G401 (cell line): ENCODE data around the gene ATAD3B. TPM values are rescaled to one million over a fixed set of nuclear protein-coding genes. Genes with fewer than 3 reads are reported as not detected.

ENCODE experiments used
- DNase-seq: peaks from one replicate; pipeline ENCODE4 v3.0.0-alpha.2; 2015; ENCODE audit warnings: low spot score
- in situ Hi-C: cut with HindIII; loops from 2 replicates; pipeline ENCODE4 v1.10.0; 2016; ENCODE audit warnings: low sequenced_read_pairs, mixed read lengths
- total RNA-seq: library from RNA; depleted of rRNA; stranded (reverse); fragments of >200 nt; shearing (Covaris generic); gene quantifications from 2 replicates; pipeline ENCODE4 v1.2.3, GENCODE V29; 2014

Gene ATAD3B
- total RNA-seq, 1 experiment from 2014 or later, result 102 TPM

DNA sequence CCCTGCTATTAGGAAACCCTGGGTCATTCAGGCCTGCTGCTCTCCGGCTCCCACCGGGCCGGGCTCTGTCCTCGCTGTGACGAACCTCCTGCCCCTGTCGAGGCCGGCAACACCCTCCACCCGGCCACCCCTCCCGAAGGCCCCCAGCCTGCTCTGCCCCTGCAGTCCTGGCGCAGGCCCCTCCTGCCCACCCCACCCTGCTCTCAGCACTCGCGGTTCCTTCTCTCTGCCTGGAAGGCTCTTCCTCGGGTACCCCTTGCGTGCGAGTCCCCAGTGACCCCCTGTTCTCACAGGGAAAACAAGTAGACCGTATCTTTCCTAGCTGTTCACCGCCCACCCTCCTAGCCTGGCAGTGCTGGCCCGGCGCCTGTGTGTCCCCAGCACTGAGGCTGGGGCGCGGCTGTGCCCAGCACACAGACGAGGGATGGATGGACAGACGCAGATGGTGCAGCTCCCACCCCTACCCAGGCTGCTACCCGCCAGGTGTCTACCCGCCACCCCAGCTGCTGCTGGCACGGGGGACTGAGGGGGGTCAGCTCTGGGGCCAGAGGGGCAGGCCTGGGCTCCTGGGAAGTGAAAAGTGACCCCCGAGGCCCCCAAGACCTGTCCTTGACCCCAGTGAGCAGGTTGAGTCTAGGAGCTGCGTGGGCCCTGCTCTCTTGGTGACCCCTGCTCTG is 39.2 kb upstream of the ATAD3B start:
- DNase-seq, result no peak
- in situ Hi-C loops, result loop anchor here (10.0 kb wide), 1 partner anchor 58 kb away; the partner anchor contains the start of gene AURKAIP1

DNA sequence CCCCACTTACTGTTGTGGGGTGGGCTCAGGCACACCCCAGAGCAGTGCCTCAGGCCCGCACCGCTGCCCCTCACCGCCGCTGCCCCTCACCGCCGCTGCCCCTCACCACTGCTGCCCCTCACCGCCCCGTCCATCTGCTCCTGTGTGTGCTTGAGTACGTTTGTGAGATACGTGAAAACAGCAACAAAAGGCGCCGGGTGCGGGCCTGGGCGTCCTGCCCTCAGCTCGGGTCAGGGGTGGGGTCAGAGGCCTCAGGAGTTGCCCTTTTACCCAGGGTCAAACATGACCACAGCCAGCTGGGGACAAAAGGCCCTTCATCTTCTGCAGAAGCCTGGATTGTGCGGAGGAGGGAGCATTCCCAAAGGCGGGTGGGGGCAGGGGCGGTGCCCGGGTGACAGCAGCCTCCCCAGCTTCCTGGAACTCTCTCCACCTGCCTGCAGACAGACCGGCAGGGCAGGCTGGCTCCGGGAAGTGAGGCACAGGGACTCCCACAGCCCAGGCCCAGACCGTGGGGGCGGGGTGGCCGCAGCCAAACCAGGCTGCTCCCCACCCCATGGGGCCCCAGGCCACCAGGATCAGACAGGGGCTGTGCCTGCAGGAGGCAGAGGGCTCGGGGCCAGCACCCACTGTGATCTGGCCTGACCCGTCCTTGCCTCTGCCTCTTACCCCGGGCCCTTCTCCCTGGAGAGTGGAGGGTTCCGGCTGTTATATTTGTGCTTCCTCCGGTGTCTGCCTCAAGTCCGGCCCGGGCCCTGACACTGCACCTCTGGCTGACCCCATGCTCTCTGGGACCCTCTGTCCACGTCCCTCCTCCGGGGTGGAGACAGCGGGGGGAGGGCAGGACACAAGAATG is 38.4 kb upstream of the ATAD3B start:
- DNase-seq, result no peak
- in situ Hi-C loops, result loop anchor here (10.0 kb wide), 1 partner anchor 58 kb away; the partner anchor contains the start of gene AURKAIP1

DNA sequence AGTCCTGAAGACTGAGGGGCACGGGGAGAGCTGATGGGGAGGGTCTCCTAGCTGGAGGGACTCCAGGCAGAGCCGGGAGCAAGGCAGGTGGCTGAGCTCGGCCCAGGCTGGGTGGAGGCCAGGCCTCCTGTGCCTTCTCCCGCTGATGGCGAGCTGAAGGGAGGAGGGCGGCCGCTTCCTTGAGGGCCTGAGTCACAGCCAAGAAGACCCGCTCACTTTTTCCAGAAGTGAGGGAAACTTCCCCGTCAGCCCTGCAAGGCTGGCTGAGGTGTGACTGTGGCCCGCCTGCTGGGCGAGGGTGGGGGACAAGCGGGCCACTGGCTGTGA is 37.8 kb upstream of the ATAD3B start:
- in situ Hi-C loops, result loop anchor here (10.0 kb wide), 1 partner anchor 59 kb away; the partner anchor contains the start of gene AURKAIP1
- no peak for DNase-seq

DNA sequence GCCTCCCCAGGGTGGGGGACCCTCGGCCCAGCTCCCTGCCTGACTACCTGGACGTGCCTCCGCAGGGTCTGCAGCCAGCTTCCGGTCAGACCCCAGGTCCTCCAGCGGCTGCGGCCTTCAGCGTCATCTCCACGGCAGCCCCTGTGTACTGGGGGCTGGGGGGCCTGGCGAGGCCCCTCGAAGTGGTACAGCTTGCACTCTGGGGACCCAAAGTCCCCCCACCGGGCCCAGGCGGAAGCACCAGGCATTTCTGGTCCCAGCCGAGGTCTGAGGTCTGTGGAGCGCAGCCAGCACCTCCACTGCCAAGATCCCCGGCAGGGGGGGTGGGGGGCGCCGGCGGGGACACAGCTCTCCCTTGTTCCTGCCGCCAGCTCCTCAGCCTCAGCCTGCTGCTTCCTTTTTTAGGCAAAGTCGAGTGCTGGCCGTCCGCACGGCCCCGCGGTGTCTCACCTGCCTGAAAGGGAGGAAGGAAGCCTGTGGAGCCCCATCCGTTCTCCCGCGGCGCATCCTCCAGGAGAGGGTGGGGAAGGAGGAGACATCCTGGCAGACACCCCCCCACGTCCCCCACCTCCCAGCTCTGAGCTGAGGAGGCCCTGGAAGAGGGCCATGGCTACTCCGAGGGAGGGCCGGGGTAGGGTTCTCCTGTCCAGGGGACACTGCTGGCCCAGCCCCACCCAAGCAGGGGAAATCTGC is 37.3 kb upstream of the ATAD3B start:
- no peak for DNase-seq
- in situ Hi-C loops, result loop anchor here (10.0 kb wide), 1 partner anchor 59 kb away; the partner anchor contains the start of gene AURKAIP1

DNA sequence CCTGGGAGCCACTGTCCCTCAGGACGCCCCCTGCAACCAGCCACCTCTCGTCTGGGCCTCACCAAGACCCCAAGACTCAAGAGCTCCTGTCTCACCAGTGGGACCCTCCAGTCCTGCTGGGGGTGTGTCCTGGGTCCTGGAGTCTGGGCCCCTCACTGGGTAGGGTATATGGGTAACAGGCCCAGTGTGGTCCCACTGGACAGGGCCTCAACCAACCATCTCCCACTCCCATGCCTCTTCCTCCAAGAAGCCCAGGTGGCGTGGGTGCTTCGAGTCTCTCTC is 36.8 kb upstream of the ATAD3B start:
- in situ Hi-C loops, result loop anchor here (10.0 kb wide), 1 partner anchor 60 kb away; the partner anchor contains the start of gene AURKAIP1
- no peak for DNase-seq

DNA sequence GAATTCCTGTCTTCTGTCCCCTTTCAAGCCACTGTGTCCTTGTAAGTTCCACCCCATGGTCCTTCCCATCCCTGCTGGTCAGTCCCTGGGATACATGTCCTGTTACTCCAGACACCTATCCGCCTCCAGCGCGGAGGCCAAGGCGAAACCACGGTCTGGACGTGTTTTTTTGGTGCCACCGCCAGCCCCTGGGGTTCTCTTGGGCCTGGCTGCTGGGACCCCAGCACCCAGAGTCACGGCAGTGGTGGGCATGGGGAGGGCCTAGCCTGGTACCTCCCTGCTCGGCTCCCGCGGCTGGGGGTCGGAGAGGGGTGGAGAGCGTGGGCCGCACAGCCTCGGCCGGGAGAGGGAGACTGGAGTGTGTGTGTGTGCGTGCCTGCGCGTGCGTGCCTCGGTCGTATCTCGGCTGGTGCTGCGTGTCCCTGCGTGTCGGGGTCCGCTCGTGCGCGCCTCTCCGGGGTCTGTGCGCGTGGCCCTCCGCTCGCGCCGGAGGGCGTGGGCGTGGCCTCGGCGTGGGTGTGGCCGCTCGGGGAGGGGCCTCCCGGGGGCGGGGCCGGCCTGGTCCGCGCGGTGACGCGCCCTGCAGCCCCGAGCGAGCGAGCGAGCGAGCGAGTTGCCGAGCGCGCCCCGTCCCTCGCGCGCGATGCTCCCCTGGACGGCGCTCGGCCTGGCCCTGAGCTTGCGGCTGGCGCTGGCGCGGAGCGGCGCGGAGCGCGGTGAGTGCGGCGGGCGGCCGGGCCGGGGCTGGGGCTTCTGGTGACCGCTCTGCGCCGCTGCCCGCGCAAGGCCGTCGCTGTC is 36.3 kb upstream of the ATAD3B start, which contains the start of gene VWA1:
VWA1 (plus strand) TSS at position 585 of the 798 bp plus-strand sequence; CDS start at position 644, 59 bp downstream.
- in situ Hi-C loops, result loop anchor here (10.0 kb wide), 1 partner anchor 61 kb away; the partner anchor contains the start of gene AURKAIP1
- DNase-seq, result no peak

DNA sequence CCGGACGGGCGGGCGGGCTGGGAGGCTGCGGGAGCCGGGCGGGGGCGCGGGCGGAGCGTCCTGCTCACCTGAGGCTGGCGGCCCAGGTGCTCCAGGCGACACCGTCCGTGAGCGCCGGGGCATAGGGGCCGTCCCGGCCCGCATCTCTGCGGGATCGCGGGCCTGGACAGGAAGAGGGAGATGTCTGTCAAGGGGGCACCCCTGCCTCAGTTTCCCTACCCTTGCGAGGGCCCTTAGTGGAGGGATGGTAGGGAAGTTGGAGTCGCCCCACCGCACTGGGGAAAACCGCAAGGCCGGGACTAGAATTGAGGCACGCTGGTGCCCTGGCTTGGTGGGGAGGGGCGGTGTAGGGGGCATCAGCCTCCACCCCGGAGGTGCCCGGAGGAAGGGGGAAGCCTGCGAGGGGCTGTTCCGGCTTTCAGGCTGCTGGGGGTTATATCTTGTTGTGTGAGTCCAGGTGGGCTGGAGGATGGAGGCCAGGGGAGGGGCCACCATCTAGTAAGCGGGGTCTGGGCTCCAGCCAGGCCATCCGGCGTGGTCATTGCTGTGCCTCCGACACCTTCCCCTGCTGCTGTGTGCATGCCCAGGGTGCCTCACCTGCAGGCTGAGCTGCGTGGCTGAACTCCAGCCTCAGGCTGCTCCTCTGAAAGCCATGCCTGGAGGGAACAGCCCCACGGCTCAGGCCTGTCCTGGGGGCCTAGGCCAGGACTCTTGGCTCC is 35.5 kb upstream of the ATAD3B start:
- no peak for DNase-seq

DNA sequence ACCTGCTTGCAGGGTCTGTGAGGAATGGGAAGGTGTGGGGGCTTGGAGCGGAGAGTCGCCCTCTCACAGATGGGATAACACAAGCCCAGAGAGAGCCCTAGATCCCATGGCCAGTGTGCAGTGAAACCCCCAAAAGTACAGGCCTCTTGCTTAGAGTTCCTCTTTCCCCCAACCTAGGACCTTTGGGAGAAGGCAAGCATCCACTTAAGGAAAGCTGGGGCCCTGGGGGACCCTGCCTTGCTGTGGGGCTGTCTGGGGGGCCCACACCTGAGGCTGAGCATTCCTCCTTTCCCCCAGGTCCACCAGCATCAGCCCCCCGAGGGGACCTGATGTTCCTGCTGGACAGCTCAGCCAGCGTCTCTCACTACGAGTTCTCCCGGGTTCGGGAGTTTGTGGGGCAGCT is 34.9 kb upstream of the ATAD3B start:
- in situ Hi-C loops, result loop anchor here (10.0 kb wide), 1 partner anchor 62 kb away; the partner anchor contains the start of gene AURKAIP1
- no peak for DNase-seq

More for the DNA sequence above, 35.5 kb upstream of the ATAD3B start:
- in situ Hi-C loops, result loop anchor here (10.0 kb wide), 1 partner anchor 61 kb away; the partner anchor contains the start of gene AURKAIP1

DNA sequence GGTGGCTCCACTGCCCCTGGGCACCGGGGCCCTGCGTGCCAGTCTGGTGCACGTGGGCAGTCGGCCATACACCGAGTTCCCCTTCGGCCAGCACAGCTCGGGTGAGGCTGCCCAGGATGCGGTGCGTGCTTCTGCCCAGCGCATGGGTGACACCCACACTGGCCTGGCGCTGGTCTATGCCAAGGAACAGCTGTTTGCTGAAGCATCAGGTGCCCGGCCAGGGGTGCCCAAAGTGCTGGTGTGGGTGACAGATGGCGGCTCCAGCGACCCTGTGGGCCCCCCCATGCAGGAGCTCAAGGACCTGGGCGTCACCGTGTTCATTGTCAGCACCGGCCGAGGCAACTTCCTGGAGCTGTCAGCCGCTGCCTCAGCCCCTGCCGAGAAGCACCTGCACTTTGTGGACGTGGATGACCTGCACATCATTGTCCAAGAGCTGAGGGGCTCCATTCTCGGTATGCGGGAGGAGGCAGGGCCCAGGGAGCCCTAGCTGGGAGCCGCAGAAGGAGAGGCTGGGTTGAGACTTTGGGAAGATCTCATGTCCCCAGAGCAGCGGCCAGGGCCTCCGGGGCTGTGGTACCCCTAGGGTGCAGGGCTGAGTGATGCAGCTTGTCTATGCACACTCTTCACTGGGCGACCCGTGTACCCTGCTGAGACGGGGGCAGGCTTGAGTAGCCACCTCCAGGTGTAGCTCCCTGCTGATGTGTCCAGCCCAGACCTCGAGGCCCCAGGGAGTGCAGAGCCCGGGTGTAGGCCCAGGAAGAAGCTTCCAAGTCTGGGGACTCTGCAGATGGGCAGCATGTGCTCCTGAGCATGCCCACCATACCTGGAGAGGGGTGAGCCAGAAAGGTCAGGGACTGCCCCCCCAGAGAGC is 34.3 kb upstream of the ATAD3B start:
- DNase-seq, result no peak
- in situ Hi-C loops, result loop anchor here (10.0 kb wide), 1 partner anchor 62 kb away; the partner anchor contains the start of gene AURKAIP1

DNA sequence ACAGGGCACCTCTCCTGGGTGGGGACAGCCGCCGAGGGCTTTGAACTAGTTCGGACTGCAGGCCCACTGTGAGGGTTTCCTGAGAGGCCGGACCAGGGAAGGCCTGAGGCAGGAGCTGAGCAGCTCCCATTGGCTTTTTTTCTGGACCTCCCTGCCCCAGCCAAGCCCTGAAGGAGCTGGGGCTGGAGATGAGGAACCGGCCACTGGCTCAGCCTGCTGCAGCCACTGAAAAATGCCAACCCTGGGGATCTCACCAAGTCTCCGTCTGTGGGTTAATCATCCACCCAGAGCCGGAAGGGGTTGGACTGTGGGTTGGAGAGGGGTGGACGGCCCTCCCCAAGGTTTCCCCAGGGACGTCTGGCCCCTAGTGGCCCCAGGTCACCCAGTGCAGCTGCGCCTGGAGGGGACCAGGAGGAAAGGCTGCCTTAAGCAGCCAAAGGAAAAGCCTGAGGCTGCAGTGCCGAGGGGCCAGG is 33.6 kb upstream of the ATAD3B start:
- DNase-seq, result no peak

DNA sequence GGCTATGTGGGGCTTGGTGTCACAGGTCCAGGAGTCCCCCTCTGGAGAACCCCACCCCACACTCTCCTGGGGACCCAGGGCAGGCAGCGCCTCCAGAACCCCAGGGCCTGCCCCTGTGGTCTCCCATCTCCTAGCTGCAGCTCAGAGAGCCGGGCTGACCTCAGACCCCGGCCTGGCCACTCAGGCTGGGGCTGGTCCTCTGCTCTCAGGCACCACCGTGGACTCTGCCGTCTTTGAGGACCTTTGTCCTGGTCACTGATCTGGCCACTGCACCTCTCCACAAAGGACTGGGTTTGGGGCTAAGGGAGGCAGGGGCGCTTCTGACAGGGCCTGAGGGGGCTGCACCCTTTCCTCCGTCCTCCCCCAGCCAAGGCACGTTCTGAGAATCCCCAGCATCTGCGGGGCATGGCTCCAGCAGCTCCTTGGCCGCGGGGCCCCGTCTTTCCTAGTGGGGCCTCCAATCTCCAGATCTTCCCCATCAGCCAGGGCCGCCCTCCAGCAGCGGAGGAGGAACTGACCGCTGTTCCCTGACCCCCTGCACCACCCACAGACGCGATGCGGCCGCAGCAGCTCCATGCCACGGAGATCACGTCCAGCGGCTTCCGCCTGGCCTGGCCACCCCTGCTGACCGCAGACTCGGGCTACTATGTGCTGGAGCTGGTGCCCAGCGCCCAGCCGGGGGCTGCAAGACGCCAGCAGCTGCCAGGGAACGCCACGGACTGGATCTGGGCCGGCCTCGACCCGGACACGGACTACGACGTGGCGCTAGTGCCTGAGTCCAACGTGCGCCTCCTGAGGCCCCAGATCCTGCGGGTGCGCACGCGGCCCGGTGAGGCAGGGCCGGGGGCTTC is 32.8 kb upstream of the ATAD3B start:
- in situ Hi-C loops, result loop anchor here (10.0 kb wide), 1 partner anchor 64 kb away; the partner anchor contains the start of gene AURKAIP1
- no peak for DNase-seq

More for the DNA sequence above, 33.6 kb upstream of the ATAD3B start:
- in situ Hi-C loops, result loop anchor here (10.0 kb wide), 1 partner anchor 63 kb away; the partner anchor contains the start of gene AURKAIP1

DNA sequence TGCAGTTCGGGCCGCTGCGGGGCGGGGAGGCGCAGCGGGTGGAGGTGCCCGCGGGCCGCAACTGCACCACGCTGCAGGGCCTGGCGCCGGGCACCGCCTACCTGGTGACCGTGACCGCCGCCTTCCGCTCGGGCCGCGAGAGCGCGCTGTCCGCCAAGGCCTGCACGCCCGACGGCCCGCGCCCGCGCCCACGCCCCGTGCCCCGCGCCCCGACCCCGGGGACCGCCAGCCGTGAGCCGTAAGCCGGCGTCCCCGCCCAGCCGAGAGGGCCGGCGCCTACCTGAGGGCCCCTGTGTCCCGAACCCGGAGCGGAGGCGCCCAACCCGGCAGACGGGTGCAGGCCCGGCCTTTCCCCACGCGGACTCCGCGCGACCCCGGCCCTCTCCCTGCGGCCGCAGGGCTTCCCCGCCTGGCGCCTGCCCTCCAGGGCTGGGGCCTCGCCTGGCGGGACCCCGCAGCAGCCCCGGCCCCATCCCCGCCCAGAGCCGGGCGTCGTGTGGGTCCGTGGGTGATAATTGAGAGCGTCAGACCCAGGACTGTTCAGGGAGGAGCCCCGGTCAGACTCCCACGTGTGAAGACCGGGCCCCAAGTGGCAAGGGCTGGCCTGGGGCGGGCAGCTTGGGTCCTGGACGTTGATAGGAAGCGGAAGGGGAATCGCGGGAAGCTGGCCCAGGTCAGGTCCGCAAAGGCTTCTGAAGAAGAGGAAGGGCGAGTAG is 31.9 kb upstream of the ATAD3B start:
- DNase-seq, result no peak
- in situ Hi-C loops, result loop anchor here (10.0 kb wide), 1 partner anchor 65 kb away; the partner anchor contains the start of gene AURKAIP1

DNA sequence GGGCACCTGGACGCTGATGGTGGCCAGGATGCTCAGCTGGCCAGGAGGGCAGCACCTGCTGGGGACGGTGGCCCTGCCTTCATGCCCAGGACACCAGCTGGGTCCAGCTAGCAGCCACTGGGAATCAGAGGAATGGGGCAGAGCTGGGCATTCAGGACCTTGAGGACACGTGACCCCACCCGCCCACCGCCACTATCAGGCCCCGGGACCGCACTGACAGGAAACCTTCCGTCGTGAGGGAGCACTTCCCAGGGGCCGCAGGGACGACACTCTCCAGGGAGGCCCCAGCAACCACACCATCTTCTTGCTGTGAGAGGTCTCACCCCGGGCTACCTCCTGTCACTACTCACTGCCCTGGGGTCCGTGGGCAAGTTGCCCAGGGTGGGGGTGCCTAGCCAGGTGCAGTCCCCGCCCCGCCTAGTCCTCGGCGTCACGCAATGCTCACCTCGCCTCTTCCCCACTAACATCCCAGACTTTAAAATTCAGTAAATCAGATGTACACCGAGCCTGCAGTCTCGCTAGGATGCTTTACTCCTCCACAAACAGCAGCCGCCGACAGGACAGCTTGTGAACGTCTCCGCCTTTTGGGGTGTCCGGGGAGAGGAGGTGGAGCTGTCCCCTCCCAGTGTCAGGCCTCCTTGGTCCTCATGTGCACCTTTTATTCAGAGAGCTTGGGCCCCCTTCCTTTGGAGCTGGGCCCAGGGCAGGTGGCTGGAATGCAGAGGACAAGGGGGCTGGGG is 31.1 kb upstream of the ATAD3B start:
- no peak for DNase-seq
- in situ Hi-C loops, result no loop called here

DNA sequence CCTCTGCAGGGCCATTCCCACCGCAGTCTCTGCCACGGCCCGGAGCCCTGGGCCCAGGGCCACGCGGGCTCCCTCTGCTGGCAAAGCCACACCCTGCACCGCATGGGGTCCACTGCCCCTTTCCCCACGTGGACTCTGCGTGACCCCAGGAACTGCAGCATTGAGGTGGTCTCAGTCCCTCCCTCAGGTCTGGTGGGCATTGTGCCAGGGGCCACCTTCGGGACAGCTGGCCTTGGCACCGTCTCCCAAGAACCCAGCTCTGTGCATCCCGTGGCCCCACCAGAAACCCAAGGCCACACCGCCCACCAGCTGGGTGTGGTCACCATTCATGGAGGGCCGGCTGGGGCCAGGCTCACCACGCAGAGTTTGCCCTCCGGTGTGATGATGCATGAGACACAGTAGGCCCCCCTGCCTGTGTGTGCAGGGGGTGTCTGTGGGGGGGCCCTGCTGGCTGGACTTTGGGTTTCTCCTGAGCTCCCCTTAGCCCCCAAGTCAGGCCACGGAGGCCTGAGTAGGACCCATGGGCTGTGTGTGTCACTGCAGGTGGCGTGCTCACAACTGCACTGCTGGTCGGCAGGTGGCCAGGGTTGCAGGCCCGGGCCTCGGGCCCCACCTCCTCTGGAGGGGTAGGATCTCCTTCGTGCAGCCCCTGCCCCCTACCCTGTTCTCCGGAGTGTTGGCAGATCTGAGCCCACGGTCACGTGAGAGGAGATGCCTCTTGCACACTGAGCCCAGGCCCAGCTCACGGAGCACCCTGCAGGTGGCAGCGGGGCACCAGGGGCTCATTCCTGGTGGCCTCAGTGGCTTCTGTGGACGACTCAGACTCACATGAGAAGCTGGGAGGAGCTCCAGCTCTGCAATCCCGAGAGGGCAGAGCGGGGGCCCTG is 30.3 kb upstream of the ATAD3B start:
- no peak for DNase-seq
- in situ Hi-C loops, result no loop called here
